HCT116 (cell line): ENCODE results near the gene OCSTAMP.

Experiments
- CTCF ChIP-seq, 3 experiments: fragments of 200-600 bp in 1 of 3; sonication (generic) in 1 of 3; IDR thresholded peaks in 2 of 3; conservative IDR thresholded peaks in 1 of 3; 2 replicates each; pipeline ENCODE4 v1.5.1; 2012 to 2017; ENCODE audit warnings: low read depth in 2 of 3, low read length in 2 of 3, antibody characterized with exemption in 1 of 3, borderline replicate concordance in 1 of 3, control low read depth in 1 of 3, mild to moderate bottlenecking in 1 of 3, mixed read lengths in 1 of 3, mixed run types in 1 of 3, moderate library complexity in 1 of 3; ENCODE audit not compliant: insufficient read depth in 1 of 3
- EZH2 ChIP-seq: fragments of 200-600 bp; sonication (generic); IDR thresholded peaks from 2 replicates; pipeline ENCODE4 v1.6.1; 2017; ENCODE audit warnings: antibody characterized with exemption, mixed run types

- TF ChIP-seq CTCF (IDR thresholded peaks at IDR 0.05 in 2 of 3, conservative IDR thresholded peaks at IDR 0.05 in 1 of 3; ENCODE audit: borderline replicate concordance in 1 of 3, insufficient read depth in 1 of 3, low read depth in 2 of 3, low read length in 2 of 3) (no peak), EZH2 (no peak)
Observed at GRCh38 chr20:46545827-46546138, 4.7 kb downstream of the OCSTAMP start.
